Left ventricle myocardium inferior (tissue), 1 donor: ENCODE measurements around the gene PDE5A. TPM values are rescaled to one million over a fixed set of nuclear protein-coding genes. Genes with fewer than 3 reads are reported as not detected.

Experiments
- DNase-seq: peaks from one replicate; pipeline ENCODE4 v3.0.0-alpha.2; 2020
- H3K27ac ChIP-seq: fragments of 200-600 bp; replicated peaks from 2 replicates; pipeline ENCODE4 v1.8.0; 2021
- H3K27me3 ChIP-seq: fragments of 200-600 bp; 2 replicates; pipeline ENCODE4 v1.8.0; 2021; ENCODE audit warnings: low read depth
- H3K36me3 ChIP-seq: fragments of 200-600 bp; 2 replicates; pipeline ENCODE4 v1.8.0; 2021
- H3K4me1 ChIP-seq: fragments of 200-600 bp; 2 replicates; pipeline ENCODE4 v1.8.0; 2021
- H3K4me3 ChIP-seq: fragments of 200-600 bp; 2 replicates; pipeline ENCODE4 v1.8.0; 2021; ENCODE audit warnings: mild to moderate bottlenecking, moderate library complexity
- H3K9me3 ChIP-seq: fragments of 200-600 bp; replicated peaks from 2 replicates; pipeline ENCODE4 v1.8.0; 2021
- CTCF ChIP-seq: fragments of 200-600 bp; IDR thresholded peaks from 2 replicates; pipeline ENCODE4 v1.8.0; 2021; ENCODE audit warnings: antibody characterized with exemption, mild to moderate bottlenecking, borderline replicate concordance
- intact Hi-C: fragments of 100-400 bp; cut with micrococcal nuclease; formaldehyde crosslinking; loops from one replicate; pipeline ENCODE4 v1.11.0; 2022
- total RNA-seq: library from RNA; stranded (reverse); fragmentation: NEBNext Ultra II Directional; extraction: Animal tissue kit (Norgen Biotek cat#: 25700); gene quantifications from one replicate; pipeline ENCODE4 v1.2.1, GENCODE V29; 2021
- donor health status: DM: no; HTN: yes; CAD: no; lungs with severe emphysema.

The PDE5A gene
- total RNA-seq, 1 donor from 2014 or later: 8.2 TPM

- no peak for DNase-seq
- H3K4me3 ChIP-seq: no peak overlapping the region
- intact Hi-C loops: no loop called here
- H3K27ac ChIP-seq: no peak overlapping the region
- no peaks in the 10 kb centered on the region for H3K9me3 ChIP-seq
- TF ChIP-seq CTCF: no peak
- H3K27me3 ChIP-seq: no peaks in the 10 kb centered on the region
- no peaks in the 10 kb centered on the region for H3K36me3 ChIP-seq
- no peaks in the 10 kb centered on the region for H3K4me1 ChIP-seq
Observed at GRCh38 chr4:119671205-119671604, 42.6 kb upstream of the PDE5A start.

- Histone ChIP-seq H3K27me3 (no peaks in the 10 kb centered on the region), H3K4me3 (no peak overlapping the region), H3K9me3 (no peaks in the 10 kb centered on the region), H3K36me3 (no peaks in the 10 kb centered on the region), H3K4me1 (no peaks in the 10 kb centered on the region), H3K27ac (no peak overlapping the region)
- no peak for TF ChIP-seq CTCF
- intact Hi-C loops: no loop called here
- DNase-seq: no peak
Observed at GRCh38 chr4:119667802-119668201, 39.2 kb upstream of the PDE5A start.

- no peaks in the 10 kb centered on the region for H3K27me3 ChIP-seq
- no peaks in the 10 kb centered on the region for H3K9me3 ChIP-seq
- TF ChIP-seq CTCF: no peak
- DNase-seq: no peak
- H3K36me3 ChIP-seq: no peaks in the 10 kb centered on the region
- no peaks in the 10 kb centered on the region for H3K4me1 ChIP-seq
- H3K4me3 ChIP-seq: no peak overlapping the region
- intact Hi-C loops: no loop called here
- no peak overlapping the region for H3K27ac ChIP-seq
Observed at GRCh38 chr4:119666653-119667091, 38.1 kb upstream of the PDE5A start.

GRCh38 chr4:119665752-119666151, 37.1 kb upstream of the PDE5A start:
- Histone ChIP-seq H3K27me3 (no peaks in the 10 kb centered on the region), H3K4me1 (no peaks in the 10 kb centered on the region), H3K27ac (no peak overlapping the region), H3K4me3 (no peak overlapping the region), H3K9me3 (no peaks in the 10 kb centered on the region), H3K36me3 (no peaks in the 10 kb centered on the region)
- intact Hi-C loops: no loop called here
- no peak for DNase-seq
- TF ChIP-seq CTCF: no peak

GRCh38 chr4:119664168-119664907, 35.7 kb upstream of the PDE5A start:
- Histone ChIP-seq H3K9me3 (no peaks in the 10 kb centered on the region), H3K4me1 (no peaks in the 10 kb centered on the region), H3K4me3 (no peak overlapping the region), H3K27me3 (no peaks in the 10 kb centered on the region), H3K27ac (no peak overlapping the region), H3K36me3 (no peaks in the 10 kb centered on the region)
- intact Hi-C loops: no loop called here
- no peak for TF ChIP-seq CTCF
- no peak for DNase-seq
